Neural progenitor cell (in vitro differentiated cells): Measurements from ENCODE around the gene LONRF2. TPM values are rescaled to one million over a fixed set of nuclear protein-coding genes. Genes with fewer than 3 reads are reported as not detected.
A peak's percentile ranks its signal among the peaks of the same experiment; 100 is the strongest.

Source experiments
- DNase-seq: peaks from one replicate; pipeline ENCODE4 v3.0.0-alpha.2; 2016; ENCODE audit warnings: low spot score
- H2AFZ ChIP-seq: fragments of 200-600 bp; sonication (generic); replicated peaks from 2 replicates; pipeline ENCODE4 v1.6.1; 2016; ENCODE audit warnings: antibody characterized with exemption
- H3F3A ChIP-seq: fragments of 200-600 bp; sonication (generic); 2 replicates; pipeline ENCODE4 v1.6.1; 2016; ENCODE audit warnings: antibody characterized with exemption, low read depth
- H3K27ac ChIP-seq: fragments of 200-600 bp; sonication (generic); 2 replicates; pipeline ENCODE4 v1.5.1; 2016; ENCODE audit warnings: mild to moderate bottlenecking
- H3K27me3 ChIP-seq: fragments of 200-600 bp; sonication (generic); 2 replicates; pipeline ENCODE4 v1.6.1; 2016; ENCODE audit warnings: mild to moderate bottlenecking, moderate library complexity
- H3K36me3 ChIP-seq: fragments of 200-600 bp; sonication (generic); 2 replicates; pipeline ENCODE4 v1.5.1; 2016
- H3K4me1 ChIP-seq: fragments of 200-600 bp; sonication (generic); 2 replicates; pipeline ENCODE4 v1.6.1; 2016; ENCODE audit warnings: mixed run types
- H3K4me2 ChIP-seq: fragments of 200-600 bp; sonication (generic); 2 replicates; pipeline ENCODE4 v1.6.1; 2016
- H3K4me3 ChIP-seq: fragments of 200-600 bp; sonication (generic); 2 replicates; pipeline ENCODE4 v1.5.1; 2016
- H3K79me2 ChIP-seq: fragments of 200-600 bp; sonication (generic); 2 replicates; pipeline ENCODE4 v1.6.1; 2016; ENCODE audit warnings: low read depth
- H3K9ac ChIP-seq: fragments of 200-600 bp; sonication (generic); 2 replicates; pipeline ENCODE4 v1.6.1; 2016
- H3K9me3 ChIP-seq: fragments of 200-600 bp; sonication (generic); 2 replicates; pipeline ENCODE4 v1.5.1; 2016; ENCODE audit warnings: low read depth
- H4K20me1 ChIP-seq: fragments of 200-600 bp; sonication (generic); 2 replicates; pipeline ENCODE4 v1.6.1; 2016; ENCODE audit warnings: low read depth
- H3K27ac Mint-ChIP-seq: 3 replicates; pipeline ENCODE4 v1.8.0; 2021; ENCODE audit warnings: mixed read lengths
- H3K27me3 Mint-ChIP-seq: 2 replicates; pipeline ENCODE4 v1.8.0; 2022; ENCODE audit warnings: low read depth, mild to moderate bottlenecking, inconsistent platforms, moderate library complexity, mixed read lengths; ENCODE audit not compliant: insufficient read depth
- H3K36me3 Mint-ChIP-seq: 3 replicates; pipeline ENCODE4 v1.8.0; 2021; ENCODE audit warnings: mixed read lengths
- H3K4me1 Mint-ChIP-seq: 3 replicates; pipeline ENCODE4 v1.8.0; 2021; ENCODE audit warnings: mixed read lengths
- H3K4me3 Mint-ChIP-seq: 3 replicates; pipeline ENCODE4 v1.8.0; 2021; ENCODE audit warnings: mild to moderate bottlenecking, moderate library complexity, mixed read lengths
- H3K9me3 Mint-ChIP-seq: 3 replicates; pipeline ENCODE4 v1.8.0; 2020; ENCODE audit warnings: mixed read lengths
- CTCF ChIP-seq: fragments of 200-600 bp; sonication (generic); IDR thresholded peaks from 2 replicates; pipeline ENCODE4 v1.5.1; 2017; ENCODE audit warnings: antibody characterized with exemption, mild to moderate bottlenecking
- EZH2 ChIP-seq: fragments of 200-600 bp; sonication (generic); IDR thresholded peaks from 2 replicates; pipeline ENCODE4 v1.6.1; 2017; ENCODE audit warnings: antibody characterized with exemption, mild to moderate bottlenecking, moderate library complexity
- EZH2phosphoT487 ChIP-seq: fragments of 200-600 bp; sonication (generic); IDR thresholded peaks from 2 replicates; pipeline ENCODE4 v1.6.1; 2017; ENCODE audit warnings: antibody characterized with exemption
- total RNA-seq: library from RNA; depleted of rRNA; stranded (reverse); fragments of >200 nt; gene quantifications from 2 replicates; pipeline ENCODE4 v1.2.3, GENCODE V29; 2015; ENCODE audit warnings: low replicate concordance

The LONRF2 gene
- total RNA-seq, 1 donor from 2014 or later, result 0.37 TPM

GRCh38 chr2:100239486-100240210 is 82.7 kb downstream of the LONRF2 start:
- peak; percentile 51 for DNase-seq
- Mint-ChIP-seq H3K27ac (peak overlapping the region; percentile 64), H3K9me3 (no peaks in the 10 kb centered on the region), H3K27me3 (peaks cover 4% of the 10 kb centered on the region), H3K4me1 (peaks cover 34% of the 10 kb centered on the region), H3K36me3 (no peaks in the 10 kb centered on the region), H3K4me3 (no peak overlapping the region)
- H3K4me2 ChIP-seq, result peak overlapping the region; percentile 50
- H2AFZ ChIP-seq, result no peak overlapping the region
- no peak overlapping the region for H3K9ac ChIP-seq
- no peaks in the 10 kb centered on the region for H3K9me3 ChIP-seq
- H3K27me3 ChIP-seq, result peaks cover 17% of the 10 kb centered on the region
- no peaks in the 10 kb centered on the region for H3K36me3 ChIP-seq
- no peaks in the 10 kb centered on the region for H3K79me2 ChIP-seq
- peaks cover 21% of the 10 kb centered on the region for H3K4me1 ChIP-seq
- TF ChIP-seq EZH2phosphoT487, result no peak
- no peak overlapping the region for H3K4me3 ChIP-seq
- peaks cover 6% of the 10 kb centered on the region for H4K20me1 ChIP-seq
- H3F3A ChIP-seq, result peaks cover 19% of the 10 kb centered on the region
- H3K27ac ChIP-seq, result no peak overlapping the region

DNA sequence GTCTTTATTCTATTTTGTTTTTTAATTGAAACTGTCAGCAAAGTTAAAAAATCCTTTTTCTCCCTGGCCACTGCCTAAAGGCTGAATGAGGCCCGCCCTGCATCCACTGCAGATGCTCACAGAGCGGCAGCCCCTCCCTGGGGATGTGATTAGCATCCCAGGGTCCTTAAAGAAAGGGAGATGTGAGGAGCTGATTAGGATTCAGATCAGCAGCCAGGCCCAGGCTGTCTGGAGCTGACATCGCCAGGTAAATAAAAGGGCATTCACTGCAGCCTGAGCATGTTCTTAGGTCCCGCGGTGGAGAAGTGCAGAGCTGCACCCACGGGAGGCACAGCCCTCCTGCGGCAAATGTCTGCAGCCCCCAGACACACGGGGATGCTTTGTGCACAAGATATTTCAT is 83.8 kb downstream of the LONRF2 start:
- no peaks in the 10 kb centered on the region for H3K36me3 Mint-ChIP-seq
- peaks cover 4% of the 10 kb centered on the region for H3K27me3 Mint-ChIP-seq
- Histone ChIP-seq H3K4me3 (no peak overlapping the region), H3K27ac (no peak overlapping the region), H4K20me1 (peaks cover 6% of the 10 kb centered on the region), H3K4me1 (peaks cover 21% of the 10 kb centered on the region), H3K9me3 (no peaks in the 10 kb centered on the region), H3F3A (peaks cover 19% of the 10 kb centered on the region), H3K36me3 (no peaks in the 10 kb centered on the region), H2AFZ (no peak overlapping the region), H3K4me2 (peak overlapping the region; percentile 10), H3K9ac (no peak overlapping the region), H3K79me2 (no peaks in the 10 kb centered on the region), H3K27me3 (peaks cover 17% of the 10 kb centered on the region)
- DNase-seq, result peak; percentile 66
- no peak for TF ChIP-seq EZH2
- no peak for TF ChIP-seq EZH2phosphoT487
- TF ChIP-seq CTCF, result no peak
- no peak overlapping the region for H3K27ac Mint-ChIP-seq
- H3K4me3 Mint-ChIP-seq, result no peak overlapping the region
- H3K9me3 Mint-ChIP-seq, result no peaks in the 10 kb centered on the region
- peaks cover 38% of the 10 kb centered on the region for H3K4me1 Mint-ChIP-seq

- no peak overlapping the region for H3K4me2 ChIP-seq
- H3K36me3 ChIP-seq, result no peaks in the 10 kb centered on the region
- Mint-ChIP-seq H3K27ac (no peak overlapping the region), H3K4me1 (peaks cover 38% of the 10 kb centered on the region), H3K27me3 (peaks cover 6% of the 10 kb centered on the region), H3K4me3 (no peak overlapping the region), H3K9me3 (no peaks in the 10 kb centered on the region), H3K36me3 (no peaks in the 10 kb centered on the region)
- no peak overlapping the region for H3K27ac ChIP-seq
- H4K20me1 ChIP-seq, result peaks cover 6% of the 10 kb centered on the region
- no peaks in the 10 kb centered on the region for H3K79me2 ChIP-seq
- H3K9me3 ChIP-seq, result no peaks in the 10 kb centered on the region
- no peak overlapping the region for H2AFZ ChIP-seq
- peak; percentile 24 for TF ChIP-seq CTCF
- no peak for TF ChIP-seq EZH2phosphoT487
- peaks cover 21% of the 10 kb centered on the region for H3K4me1 ChIP-seq
- DNase-seq, result no peak
- H3F3A ChIP-seq, result peaks cover 19% of the 10 kb centered on the region
- peaks cover 17% of the 10 kb centered on the region for H3K27me3 ChIP-seq
- H3K4me3 ChIP-seq, result no peak overlapping the region
- H3K9ac ChIP-seq, result no peak overlapping the region
These were observed 84.5 kb downstream of the LONRF2 start for GRCh38 chr2:100237770-100238169.

DNA sequence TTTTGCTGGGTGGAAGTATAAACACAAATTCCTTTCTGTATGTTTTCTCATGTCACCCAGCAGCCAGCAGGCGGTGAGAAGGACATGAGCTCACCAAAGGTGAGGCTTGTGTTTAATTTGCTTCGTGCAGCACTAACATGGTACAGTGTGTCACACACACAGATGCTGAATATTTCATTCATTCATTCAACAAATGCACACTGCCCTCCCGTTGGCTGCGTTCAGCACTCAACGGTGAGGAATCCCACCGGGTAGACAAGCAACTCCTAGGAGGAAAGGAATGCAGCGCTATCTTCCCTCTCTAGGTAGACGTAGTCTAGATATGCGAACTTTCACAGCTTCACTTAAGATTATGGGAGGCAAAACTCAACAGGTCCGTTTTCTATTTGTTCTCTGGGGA is 85.1 kb downstream of the LONRF2 start:
- no peak for DNase-seq
- H3K27ac Mint-ChIP-seq, result no peak overlapping the region

More for the DNA sequence above, 85.1 kb downstream of the LONRF2 start:
- Histone ChIP-seq H3K9me3 (no peaks in the 10 kb centered on the region), H3F3A (peaks cover 19% of the 10 kb centered on the region), H2AFZ (no peak overlapping the region), H3K27ac (no peak overlapping the region), H3K36me3 (no peaks in the 10 kb centered on the region), H3K9ac (no peak overlapping the region), H3K4me1 (peaks cover 21% of the 10 kb centered on the region), H3K4me3 (no peak overlapping the region), H4K20me1 (peaks cover 6% of the 10 kb centered on the region), H3K27me3 (peaks cover 17% of the 10 kb centered on the region), H3K4me2 (no peak overlapping the region), H3K79me2 (no peaks in the 10 kb centered on the region)
- Mint-ChIP-seq H3K4me1 (peaks cover 38% of the 10 kb centered on the region), H3K36me3 (no peaks in the 10 kb centered on the region), H3K27me3 (peaks cover 6% of the 10 kb centered on the region), H3K9me3 (no peaks in the 10 kb centered on the region), H3K4me3 (no peak overlapping the region)
- TF ChIP-seq CTCF (no peak), EZH2 (no peak), EZH2phosphoT487 (no peak)
